GM12891 (cell line): ENCODE measurements around the gene HMCN1.

Source experiments
- PAX5 ChIP-seq: IDR thresholded peaks from 2 replicates; pipeline ENCODE4 v1.6.1; 2011; ENCODE audit warnings: low read length, moderate library complexity, mild to moderate bottlenecking; ENCODE audit not compliant: insufficient read depth, severe bottlenecking
- POLR2A ChIP-seq: IDR thresholded peaks from 2 replicates; pipeline ENCODE4 v1.6.1; 2011; ENCODE audit warnings: low read depth, low read length, control low read depth

DNA sequence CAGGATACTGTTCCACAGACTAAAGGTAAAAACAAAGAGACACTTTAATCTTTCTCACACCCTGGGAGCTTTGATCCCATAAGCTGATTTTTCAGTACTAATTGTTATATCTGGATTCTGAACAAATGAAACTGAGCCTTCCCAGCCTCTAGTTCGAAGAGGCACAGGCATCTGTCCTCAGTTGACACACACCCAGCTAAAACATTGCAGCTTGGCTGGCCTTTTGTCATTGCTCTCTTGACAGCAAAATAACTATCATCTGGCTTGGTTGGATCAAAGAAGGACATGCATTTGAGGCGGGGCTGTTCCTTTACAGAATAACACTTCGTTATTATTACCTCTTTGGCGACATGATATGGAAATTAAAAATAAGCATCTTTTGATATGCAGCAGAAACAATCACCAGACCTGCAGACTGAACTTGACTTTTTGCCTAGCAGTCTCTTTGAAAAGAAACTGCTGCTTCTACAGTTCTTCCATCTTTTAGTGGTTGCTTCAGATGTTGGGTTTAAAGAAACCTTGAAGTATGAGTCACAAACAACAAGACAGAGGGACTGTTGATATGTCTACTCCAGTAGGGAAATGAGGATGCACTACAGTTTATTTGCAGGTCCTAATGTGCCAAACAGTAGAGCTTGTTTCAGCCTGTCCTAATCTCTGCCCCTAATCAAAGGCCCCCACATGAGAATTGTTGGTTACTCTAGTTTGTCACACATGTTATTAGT lies 474.4 kb downstream of the HMCN1 start:
- no peak for TF ChIP-seq PAX5
- TF ChIP-seq POLR2A: no peak
